Esophagus (tissue), 2 donors: ENCODE results near the gene RRAGD. TPM values are rescaled to one million over a fixed set of nuclear protein-coding genes. Genes with fewer than 3 reads are reported as not detected.

Experiments used
- H3K27ac ChIP-seq, 2 donors: one replicate each; pipeline ENCODE4 v1.5.1; 2013; ENCODE audit warnings: low read depth in 2 of 2, mild to moderate bottlenecking in 2 of 2, inconsistent platforms in 1 of 2, low read length in 1 of 2, moderate library complexity in 1 of 2
- H3K27me3 ChIP-seq, 2 donors: one replicate each; pipeline ENCODE4 v1.6.1; 2013; ENCODE audit warnings: low read length in 2 of 2, control low read depth in 1 of 2, mild to moderate bottlenecking in 1 of 2; ENCODE audit not compliant: insufficient read depth in 2 of 2, control insufficient read depth in 1 of 2
- H3K36me3 ChIP-seq, 2 donors: one replicate each; pipeline ENCODE4 v1.6.1; 2013; ENCODE audit warnings: low read length in 1 of 2; ENCODE audit not compliant: control insufficient read depth in 2 of 2, insufficient read depth in 2 of 2
- H3K4me1 ChIP-seq, 2 donors: one replicate each; pipeline ENCODE4 v1.6.1; 2013; ENCODE audit warnings: low read length in 1 of 2; ENCODE audit not compliant: control insufficient read depth in 2 of 2, insufficient read depth in 2 of 2
- H3K4me3 ChIP-seq, 2 donors: one replicate each; pipeline ENCODE4 v1.5.1; 2013; ENCODE audit warnings: low read length in 2 of 2, mild to moderate bottlenecking in 2 of 2, low read depth in 1 of 2, moderate library complexity in 1 of 2
- H3K9me3 ChIP-seq, 2 donors: one replicate each; pipeline ENCODE4 v1.6.1; 2013; ENCODE audit warnings: mild to moderate bottlenecking in 2 of 2, low read depth in 1 of 2, low read length in 1 of 2, moderate library complexity in 1 of 2; ENCODE audit not compliant: control insufficient read depth in 2 of 2, insufficient read depth in 1 of 2
- WGBS, 2 donors: extraction: QIAGEN DNeasy Blood & Tissue Kit; methylation state at CpG; one replicate each; pipeline ENCODE4 v1.1.7; 2013; 5-methylcytosine and 5-hydroxymethylcytosine counted together
- polyA plus RNA-seq, 2 donors: library from polyadenylated mRNA; stranded (reverse); fragments of 200-250 nt; gene quantifications; one replicate each; pipeline ENCODE4 v1.2.3, GENCODE V29; 2013
- donor health status: healthy with polysubstance abuse.
- donor health status: Bipolar disorder and iron deficiency.

Gene RRAGD
- polyA plus RNA-seq, 2 donors = 14.4 to 22.4 TPM

GRCh38 chr6:89385846-89386245 is 26.2 kb downstream of the RRAGD start:
- H3K9me3 ChIP-seq = no peaks in the 10 kb centered on the region
- 77 to 85% methylated on average over 7 of the region's 7 CpGs for WGBS, 2 donors
- H3K4me3 ChIP-seq = no peak overlapping the region
- H3K36me3 ChIP-seq = no peaks in the 10 kb centered on the region
- H3K27me3 ChIP-seq = no peaks in the 10 kb centered on the region
- H3K27ac ChIP-seq = peak overlapping the region; percentile 84 to 90
- peaks cover 4 to 7% of the 10 kb centered on the region in 2 donors for H3K4me1 ChIP-seq

- H3K9me3 ChIP-seq = no peaks in the 10 kb centered on the region
- H3K4me1 ChIP-seq = peaks cover 4 to 7% of the 10 kb centered on the region in 2 donors
- WGBS, 2 donors = 43 to 59% methylated on average over 5 of the region's 5 CpGs
- no peak overlapping the region for H3K4me3 ChIP-seq
- H3K27me3 ChIP-seq = no peaks in the 10 kb centered on the region
- H3K27ac ChIP-seq = peak overlapping the region; percentile 84 to 90
- H3K36me3 ChIP-seq = peaks cover 0 to under 1% of the 10 kb centered on the region in 2 donors
Measured at GRCh38 chr6:89385156-89385667, 26.9 kb downstream of the RRAGD start.

GRCh38 chr6:89381031-89381430 is 31.0 kb downstream of the RRAGD start:
- 83 to 88% methylated on average over 2 of the region's 2 CpGs for WGBS, 2 donors
- H3K27ac ChIP-seq = no peak overlapping the region
- H3K4me3 ChIP-seq = no peak overlapping the region
- no peaks in the 10 kb centered on the region for H3K27me3 ChIP-seq
- peaks cover 3 to 5% of the 10 kb centered on the region in 2 donors for H3K4me1 ChIP-seq
- peaks cover 0 to 2% of the 10 kb centered on the region in 2 donors for H3K36me3 ChIP-seq
- no peaks in the 10 kb centered on the region for H3K9me3 ChIP-seq

- Histone ChIP-seq H3K27me3 (no peaks in the 10 kb centered on the region), H3K36me3 (peaks cover 0 to 2% of the 10 kb centered on the region in 2 donors), H3K9me3 (no peaks in the 10 kb centered on the region), H3K27ac (no peak overlapping the region), H3K4me1 (peaks cover 0 to 4% of the 10 kb centered on the region in 2 donors), H3K4me3 (no peak overlapping the region)
- 60 to 68% methylated on average over 5 of the region's 5 CpGs for WGBS, 2 donors
Measured at GRCh38 chr6:89379281-89379680, 32.8 kb downstream of the RRAGD start.

- peaks cover 0 to 4% of the 10 kb centered on the region in 2 donors for H3K4me1 ChIP-seq
Measured at GRCh38 chr6:89378628-89379027, 33.4 kb downstream of the RRAGD start.

GRCh38 chr6:89375427-89376267 is 36.4 kb downstream of the RRAGD start:
- WGBS, 2 donors = 43 to 54% methylated on average over 6 of the region's 6 CpGs
- Histone ChIP-seq H3K4me1 (peaks cover 3 to 4% of the 10 kb centered on the region in 2 donors), H3K36me3 (peaks cover 0 to 2% of the 10 kb centered on the region in 2 donors), H3K4me3 (no peak overlapping the region), H3K27ac (no peak overlapping the region), H3K27me3 (no peaks in the 10 kb centered on the region), H3K9me3 (no peaks in the 10 kb centered on the region)

More at GRCh38 chr6:89378628-89379027, 33.4 kb downstream of the RRAGD start:
- H3K4me3 ChIP-seq = no peak overlapping the region
- no peaks in the 10 kb centered on the region for H3K27me3 ChIP-seq
- peaks cover 0 to 2% of the 10 kb centered on the region in 2 donors for H3K36me3 ChIP-seq
- H3K9me3 ChIP-seq = no peaks in the 10 kb centered on the region
- 87 to 92% methylated on average over 4 of the region's 4 CpGs for WGBS, 2 donors
- H3K27ac ChIP-seq = no peak overlapping the region

GRCh38 chr6:89372506-89372901 is 39.6 kb downstream of the RRAGD start:
- H3K27ac ChIP-seq = no peak overlapping the region
- no peaks in the 10 kb centered on the region for H3K36me3 ChIP-seq
- WGBS, 2 donors = 43 to 53% methylated on average over 3 of the region's 3 CpGs
- H3K9me3 ChIP-seq = no peaks in the 10 kb centered on the region
- no peak overlapping the region for H3K4me3 ChIP-seq
- H3K27me3 ChIP-seq = no peaks in the 10 kb centered on the region
- H3K4me1 ChIP-seq = peaks cover 3 to 4% of the 10 kb centered on the region in 2 donors

GRCh38 chr6:89371849-89372505 is 40.1 kb downstream of the RRAGD start:
- Histone ChIP-seq H3K9me3 (no peaks in the 10 kb centered on the region), H3K4me3 (no peak overlapping the region), H3K4me1 (peaks cover 3 to 4% of the 10 kb centered on the region in 2 donors), H3K27ac (no peak overlapping the region), H3K27me3 (no peaks in the 10 kb centered on the region), H3K36me3 (no peaks in the 10 kb centered on the region)
- WGBS, 2 donors = 29 to 30% methylated on average over 8 of the region's 8 CpGs

- Histone ChIP-seq H3K9me3 (no peaks in the 10 kb centered on the region), H3K4me1 (peaks cover 0 to 3% of the 10 kb centered on the region in 2 donors), H3K27ac (no peak overlapping the region), H3K36me3 (no peaks in the 10 kb centered on the region), H3K27me3 (no peaks in the 10 kb centered on the region), H3K4me3 (no peak overlapping the region)
- WGBS, 2 donors = 6 to 7% methylated on average over 7 of the region's 7 CpGs
Measured at GRCh38 chr6:89368999-89369398, 43.1 kb downstream of the RRAGD start.
